G401.6 (cell line): ENCODE results near the gene ANGPTL4.
"Not testable (repeated sequence)": the region's sequence is repeated elsewhere in the genome, so short reads cannot be mapped to it uniquely, and the experiment has no call there.

Experiments
- FAIRE-seq: peaks from 2 replicates; lab custom pipeline; 2012; peaks lifted over from hg19 to GRCh38; lab: Jason Lieb, UNC

Gene ANGPTL4

GRCh38 chr19:8389891-8390616 lies 26.1 kb downstream of the ANGPTL4 start, which contains the start of gene RAB11B:
RAB11B (plus strand) TSS chr19:8390360; CDS start chr19:8390417, 57 bp downstream.
- peak; percentile 99 for FAIRE-seq

GRCh38 chr19:8390617-8390981 lies 26.6 kb downstream of the ANGPTL4 start:
- FAIRE-seq: peak; percentile 25

GRCh38 chr19:8391198-8392016 lies 27.5 kb downstream of the ANGPTL4 start:
- no peak for FAIRE-seq

DNA sequence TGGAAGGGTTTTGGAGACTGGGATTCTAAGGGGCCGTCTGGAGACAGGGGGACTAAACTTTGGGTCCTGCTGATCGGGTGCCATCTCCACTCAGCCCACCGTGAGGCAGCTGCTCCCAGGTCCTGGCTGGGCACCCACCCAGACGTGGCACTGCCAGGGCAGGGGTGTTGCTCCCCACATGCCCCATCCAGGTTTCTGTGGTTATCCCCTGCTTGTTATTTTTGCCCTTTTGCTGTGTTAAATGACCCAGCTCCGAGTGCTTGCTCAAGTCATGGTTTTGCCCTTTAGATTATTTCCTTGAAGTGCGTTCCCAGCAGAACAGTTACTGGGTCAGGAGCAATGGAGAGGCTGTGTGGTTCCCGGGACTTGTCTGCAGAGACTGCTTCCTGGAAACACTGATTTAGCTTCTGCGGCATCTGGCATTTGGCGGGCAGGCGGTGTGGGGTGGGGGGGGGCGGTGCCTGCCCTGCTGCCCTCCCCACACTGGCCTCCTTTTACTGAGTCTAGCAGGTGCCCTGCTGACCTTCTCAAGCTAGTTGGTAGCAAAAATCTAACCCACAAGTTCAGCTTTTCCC lies 28.1 kb downstream of the ANGPTL4 start:
- no peak for FAIRE-seq

DNA sequence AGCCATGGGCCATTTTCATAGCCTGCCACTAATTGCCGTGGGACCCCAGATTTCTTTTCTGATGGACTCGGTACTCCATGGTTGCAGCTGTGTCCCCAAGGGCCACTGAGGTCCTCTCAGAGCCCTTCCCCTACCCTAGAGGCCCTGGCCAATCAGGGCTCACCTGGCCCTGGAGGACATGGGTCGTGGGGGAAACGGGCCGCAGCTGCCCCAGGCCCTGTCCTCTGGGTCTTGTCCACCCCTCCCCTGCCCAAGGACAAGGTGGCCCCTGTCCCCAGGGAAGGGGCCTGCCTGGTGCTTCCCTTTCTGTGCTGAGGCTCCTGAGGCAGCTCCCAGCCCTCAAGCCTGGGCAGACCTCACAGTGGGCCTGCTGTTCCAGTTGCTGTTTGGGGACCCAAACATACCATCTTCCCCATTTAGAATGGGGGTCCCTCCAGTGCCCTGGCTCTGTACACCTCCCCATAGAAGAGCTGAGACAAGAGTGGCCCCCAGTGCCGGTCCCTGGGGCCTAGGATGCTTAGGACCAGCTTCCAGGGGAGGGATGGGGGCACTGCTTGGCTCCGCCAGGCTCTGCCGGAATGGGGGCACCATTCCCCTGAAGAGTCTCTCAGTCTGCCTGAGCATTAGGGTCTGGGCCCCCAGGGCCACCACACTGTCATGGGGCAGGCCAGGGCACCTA lies 29.4 kb downstream of the ANGPTL4 start:
- no peak for FAIRE-seq

GRCh38 chr19:8393871-8394250 lies 29.9 kb downstream of the ANGPTL4 start:
- no peak for FAIRE-seq

- FAIRE-seq: no peak
Measured at GRCh38 chr19:8395621-8396082, 31.7 kb downstream of the ANGPTL4 start.

GRCh38 chr19:8396185-8396562 lies 32.2 kb downstream of the ANGPTL4 start:
- FAIRE-seq: no peak

DNA sequence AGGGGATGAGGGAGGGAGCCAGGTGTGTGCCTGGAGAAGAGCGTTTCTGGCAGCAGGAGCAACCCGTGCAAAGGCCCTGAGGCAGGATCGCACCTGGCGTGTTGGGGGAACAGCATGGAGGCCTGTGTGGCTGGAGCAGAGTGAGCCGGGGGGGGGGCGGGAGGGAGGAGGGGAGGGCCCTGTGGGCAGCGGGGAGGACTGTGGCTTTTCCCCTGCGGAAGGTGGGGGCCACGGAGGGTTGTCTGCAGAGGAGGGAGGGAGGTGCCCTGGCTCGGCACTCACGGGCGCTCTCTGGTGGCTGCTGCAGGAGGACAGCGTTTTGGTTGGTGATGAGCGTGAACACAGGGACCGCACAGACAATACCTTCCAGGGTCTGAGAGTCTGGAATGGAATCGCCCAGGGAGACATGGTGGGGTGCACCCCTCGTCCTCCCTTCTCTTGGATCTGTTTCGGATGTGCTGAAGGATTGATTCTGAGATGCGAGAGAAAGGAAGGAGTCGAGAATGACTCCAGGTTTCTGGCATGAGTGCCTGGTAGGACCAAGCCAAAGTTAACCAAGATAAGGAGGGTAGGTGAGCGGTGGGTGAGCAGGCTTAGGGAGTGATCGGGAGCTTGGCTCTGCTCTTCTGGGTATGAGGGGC lies 32.7 kb downstream of the ANGPTL4 start:
- no peak for FAIRE-seq

DNA sequence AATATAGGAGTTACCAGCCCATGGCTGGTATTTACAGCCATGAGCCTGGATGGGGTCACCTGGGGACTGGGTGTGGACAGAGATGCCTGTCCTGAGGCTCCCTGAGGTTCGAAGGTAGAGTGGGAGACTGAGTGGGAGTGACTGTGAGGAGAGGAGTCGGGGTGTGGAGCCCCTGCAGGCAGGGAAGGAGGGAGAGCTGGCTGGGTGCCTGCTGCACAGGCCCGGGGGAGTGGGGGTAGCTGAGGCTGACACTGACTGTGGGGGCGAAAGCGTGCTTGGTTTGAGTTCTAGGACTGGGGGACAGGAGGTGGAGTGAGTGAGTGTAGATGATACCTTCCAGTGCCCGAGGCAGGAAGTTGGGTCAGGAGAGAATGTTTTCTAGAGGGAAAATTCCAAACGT lies 33.3 kb downstream of the ANGPTL4 start:
- no peak for FAIRE-seq

GRCh38 chr19:8397746-8398310 lies 33.9 kb downstream of the ANGPTL4 start:
- FAIRE-seq: no peak

DNA sequence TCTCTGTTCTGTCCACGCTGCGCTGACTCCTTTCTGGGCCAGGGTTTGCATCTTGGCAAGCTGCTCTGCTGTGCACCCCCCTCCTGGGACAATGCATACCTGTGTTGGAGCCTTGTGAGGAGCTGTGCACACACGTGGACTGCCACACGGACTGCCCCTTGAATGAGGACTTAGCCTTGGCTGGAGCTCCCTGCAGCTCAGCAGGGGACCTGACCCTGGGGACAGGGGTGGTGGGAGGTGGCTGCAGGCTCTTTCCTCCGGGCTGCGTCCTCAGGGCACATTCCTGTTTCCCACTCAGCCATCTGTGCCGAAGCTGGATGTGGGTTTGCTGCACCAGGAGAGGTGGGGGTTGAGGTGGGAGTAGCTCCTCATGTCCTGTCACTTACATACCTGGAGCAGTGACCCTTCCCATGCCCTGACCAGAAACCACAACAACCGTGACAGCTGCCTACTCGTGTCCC lies 34.4 kb downstream of the ANGPTL4 start:
- FAIRE-seq: no peak

DNA sequence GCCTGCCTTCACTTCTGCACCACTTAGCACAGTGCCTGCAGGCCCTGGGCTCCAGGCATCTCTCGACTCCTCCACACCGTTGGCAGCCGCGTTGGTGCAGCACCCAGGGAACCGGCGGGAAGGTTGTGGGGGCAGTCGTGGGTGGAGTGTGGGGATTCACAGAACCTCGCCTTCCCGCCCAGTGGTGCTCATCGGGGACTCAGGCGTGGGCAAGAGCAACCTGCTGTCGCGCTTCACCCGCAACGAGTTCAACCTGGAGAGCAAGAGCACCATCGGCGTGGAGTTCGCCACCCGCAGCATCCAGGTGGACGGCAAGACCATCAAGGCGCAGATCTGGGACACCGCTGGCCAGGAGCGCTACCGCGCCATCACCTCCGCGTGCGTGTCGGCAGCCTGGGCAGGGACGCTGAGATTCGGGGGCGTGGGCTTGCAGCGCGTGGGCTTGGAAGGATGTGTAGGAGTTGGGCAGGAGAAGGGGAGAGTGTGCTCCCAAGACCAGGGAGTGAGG lies 35.8 kb downstream of the ANGPTL4 start:
- no peak for FAIRE-seq

GRCh38 chr19:8401981-8402411 lies 38.0 kb downstream of the ANGPTL4 start:
- FAIRE-seq: no peak

- no peak for FAIRE-seq
Measured at GRCh38 chr19:8403098-8403819, 39.3 kb downstream of the ANGPTL4 start.

GRCh38 chr19:8403820-8404109 lies 39.8 kb downstream of the ANGPTL4 start:
- no peak for FAIRE-seq

GRCh38 chr19:8404391-8405151 lies 40.6 kb downstream of the ANGPTL4 start:
- no peak for FAIRE-seq

- FAIRE-seq: not testable (repeated sequence)
Measured at GRCh38 chr19:8410718-8411117, 46.8 kb downstream of the ANGPTL4 start.

DNA sequence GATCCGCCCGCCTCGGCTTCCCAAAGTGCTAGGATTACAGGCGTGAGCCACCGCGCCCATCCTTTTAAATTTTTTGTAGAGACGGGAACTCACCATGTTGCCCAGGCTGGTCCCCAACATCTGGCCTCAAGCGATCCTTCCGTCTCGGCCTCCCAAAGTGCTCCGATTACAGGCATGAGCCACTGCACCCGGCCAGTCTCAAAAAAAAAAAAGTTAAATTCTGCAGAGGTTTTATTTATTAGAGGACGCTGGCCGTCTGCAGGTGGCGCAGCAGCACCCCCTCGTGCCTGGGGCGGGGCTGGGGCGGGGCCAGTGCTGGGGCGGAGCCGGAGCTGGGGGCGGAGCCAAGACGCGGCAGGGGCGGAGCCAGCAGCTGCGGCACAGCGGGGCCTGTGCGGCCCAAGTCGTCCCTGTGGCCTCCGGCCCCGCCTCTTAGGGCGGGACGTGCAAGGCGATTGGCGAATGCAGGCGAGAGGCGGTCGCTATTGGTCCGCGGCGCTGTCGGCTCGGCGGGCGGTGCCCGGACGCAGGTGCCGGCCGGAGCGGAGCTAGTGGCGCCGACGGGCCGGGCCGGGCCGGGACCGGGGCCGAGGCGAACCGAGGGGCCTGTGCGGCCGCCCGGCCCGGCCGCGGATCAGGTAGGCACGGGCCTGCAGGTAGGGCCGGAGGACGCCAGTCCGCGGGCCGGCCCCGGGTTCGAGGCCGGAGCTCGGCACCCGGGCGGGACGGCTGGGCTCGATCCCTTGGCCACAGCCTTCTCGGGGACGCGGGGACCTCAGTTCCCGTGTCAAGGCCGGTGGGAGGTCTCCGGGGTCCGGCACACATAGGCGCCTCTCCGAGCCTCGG lies 49.1 kb downstream of the ANGPTL4 start, which contains the start of gene MARCHF2:
TSS of gene MARCHF2 (plus strand) at position 523 of the 846 bp plus-strand sequence. CDS start 8,536 bp downstream, outside the sequence.
- no peak for FAIRE-seq
